GOT3 (cell line): Measurements from ENCODE around the gene HNRNPF.
"Not testable (repeated sequence)": the region's sequence is repeated elsewhere in the genome, so short reads cannot be mapped to it uniquely, and the experiment has no call there.

Source experiments
- DNase-seq: peaks from one replicate; lab custom pipeline; 2025; ENCODE audit warnings: mixed read lengths; lab: John Stamatoyannopoulos, UW

The HNRNPF gene

GRCh38 chr10:43396061-43396927 is 12.7 kb downstream of the HNRNPF start:
- peak; percentile 13 for DNase-seq

GRCh38 chr10:43395571-43396060 is 13.4 kb downstream of the HNRNPF start:
- DNase-seq, result no peak

- DNase-seq, result no peak
These were observed 14.1 kb downstream of the HNRNPF start for GRCh38 chr10:43394868-43395267.

GRCh38 chr10:43393606-43394360 is 15.2 kb downstream of the HNRNPF start:
- DNase-seq, result no peak

- not testable (repeated sequence) for DNase-seq
These were observed 15.8 kb downstream of the HNRNPF start for GRCh38 chr10:43393186-43393585.

- DNase-seq, result no peak
These were observed 16.2 kb downstream of the HNRNPF start for GRCh38 chr10:43392748-43393147.

- no peak for DNase-seq
These were observed 17.5 kb downstream of the HNRNPF start for GRCh38 chr10:43391496-43391895.

- no peak for DNase-seq
These were observed 18.2 kb downstream of the HNRNPF start for GRCh38 chr10:43390759-43391158.

GRCh38 chr10:43390333-43390732 is 18.7 kb downstream of the HNRNPF start:
- DNase-seq, result no peak

GRCh38 chr10:43389867-43390266 is 19.1 kb downstream of the HNRNPF start:
- no peak for DNase-seq

- no peak for DNase-seq
These were observed 21.3 kb downstream of the HNRNPF start for GRCh38 chr10:43387678-43388032.

- DNase-seq, result no peak
These were observed 21.9 kb downstream of the HNRNPF start for GRCh38 chr10:43386981-43387677.

- DNase-seq, result no peak
These were observed 22.4 kb downstream of the HNRNPF start for GRCh38 chr10:43386549-43386948.

GRCh38 chr10:43385412-43386004 is 23.5 kb downstream of the HNRNPF start:
- no peak for DNase-seq

GRCh38 chr10:43384252-43385221 is 24.4 kb downstream of the HNRNPF start:
- no peak for DNase-seq

- no peak for DNase-seq
These were observed 25.6 kb downstream of the HNRNPF start for GRCh38 chr10:43383204-43383971.

GRCh38 chr10:43380610-43381222 is 28.3 kb downstream of the HNRNPF start:
- no peak for DNase-seq

- DNase-seq, result no peak
These were observed 31.5 kb downstream of the HNRNPF start for GRCh38 chr10:43377424-43377883.

GRCh38 chr10:43376828-43377423 is 32.1 kb downstream of the HNRNPF start:
- no peak for DNase-seq
